ENCODE data around the gene NPIPB8.
"Not testable (repeated sequence)": the region's sequence is repeated elsewhere in the genome, so short reads cannot be mapped to it uniquely, and the experiment has no call there.

NPIPB8 gene

DNA sequence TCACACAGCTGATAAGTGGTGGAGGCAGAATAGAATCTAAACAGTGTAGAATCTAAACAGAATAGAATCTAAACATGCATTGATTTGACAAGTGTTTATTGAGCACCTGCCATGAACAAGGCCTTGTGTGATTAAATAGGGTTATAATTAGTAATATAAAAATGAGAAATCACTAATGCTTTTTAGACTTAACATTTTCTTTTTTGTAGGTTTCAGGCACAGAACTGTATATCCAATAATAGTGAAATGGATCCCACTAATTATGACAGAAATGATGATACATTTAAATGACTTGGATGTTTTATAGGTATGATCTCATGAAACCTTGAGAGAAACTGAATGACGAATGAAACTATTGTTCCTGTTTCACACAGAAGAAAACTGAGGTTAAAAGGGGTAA is at the start of gene NPIPB8:
TSS of gene NPIPB8 (plus strand) at position 301 of the 400 bp plus-strand sequence. CDS start 296 bp downstream, outside the sequence.
- DNase-seq (ENCODE audit: low read depth in 2 of 2, low spot score in 1 of 2), result not testable (repeated sequence)

DNA sequence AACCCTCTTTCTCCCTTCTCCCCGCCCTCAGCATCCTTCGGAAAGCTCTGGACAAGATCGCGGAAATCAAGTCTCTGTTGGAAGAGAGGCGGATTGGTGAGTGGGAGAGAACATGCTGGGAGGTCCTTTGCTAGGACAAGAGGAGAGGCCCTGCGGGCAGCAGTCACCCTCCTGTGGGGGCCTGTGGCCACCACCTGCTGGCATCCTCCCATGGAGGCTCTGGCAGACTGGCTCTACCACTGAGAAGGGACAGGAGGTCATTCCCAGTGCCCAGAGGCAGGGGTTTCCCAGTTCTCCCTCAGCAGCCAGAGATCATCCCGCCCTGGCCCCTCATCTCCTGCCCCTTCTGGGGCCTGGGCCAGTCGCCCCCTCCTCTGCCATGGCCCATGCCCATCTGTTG is 48.8 kb upstream of the NPIPB8 start:
- DNase-seq (ENCODE audit: low read depth in 2 of 2, low spot score in 1 of 2), result no peak

DNA sequence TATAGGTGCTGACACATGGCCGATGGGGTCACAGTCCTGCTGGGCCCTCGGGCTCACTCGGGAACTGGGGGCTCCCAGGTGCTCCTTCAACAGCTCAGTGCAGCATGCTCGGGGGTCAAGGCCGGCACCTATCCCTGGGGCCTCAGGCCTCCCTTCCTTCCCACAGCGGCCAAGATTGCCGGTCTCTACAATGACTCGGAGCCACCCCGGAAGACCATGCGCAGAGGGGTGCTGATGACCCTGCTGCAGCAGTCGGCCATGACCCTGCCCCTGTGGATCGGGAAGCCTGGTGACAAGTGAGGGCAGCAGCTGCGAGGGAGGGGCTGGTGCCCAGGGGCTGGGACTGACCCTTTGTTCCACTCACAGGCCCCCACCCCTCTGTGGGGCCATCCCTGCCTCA is 47.9 kb upstream of the NPIPB8 start:
- DNase-seq (ENCODE audit: low read depth in 2 of 2, low spot score in 1 of 2), result no peak

DNA sequence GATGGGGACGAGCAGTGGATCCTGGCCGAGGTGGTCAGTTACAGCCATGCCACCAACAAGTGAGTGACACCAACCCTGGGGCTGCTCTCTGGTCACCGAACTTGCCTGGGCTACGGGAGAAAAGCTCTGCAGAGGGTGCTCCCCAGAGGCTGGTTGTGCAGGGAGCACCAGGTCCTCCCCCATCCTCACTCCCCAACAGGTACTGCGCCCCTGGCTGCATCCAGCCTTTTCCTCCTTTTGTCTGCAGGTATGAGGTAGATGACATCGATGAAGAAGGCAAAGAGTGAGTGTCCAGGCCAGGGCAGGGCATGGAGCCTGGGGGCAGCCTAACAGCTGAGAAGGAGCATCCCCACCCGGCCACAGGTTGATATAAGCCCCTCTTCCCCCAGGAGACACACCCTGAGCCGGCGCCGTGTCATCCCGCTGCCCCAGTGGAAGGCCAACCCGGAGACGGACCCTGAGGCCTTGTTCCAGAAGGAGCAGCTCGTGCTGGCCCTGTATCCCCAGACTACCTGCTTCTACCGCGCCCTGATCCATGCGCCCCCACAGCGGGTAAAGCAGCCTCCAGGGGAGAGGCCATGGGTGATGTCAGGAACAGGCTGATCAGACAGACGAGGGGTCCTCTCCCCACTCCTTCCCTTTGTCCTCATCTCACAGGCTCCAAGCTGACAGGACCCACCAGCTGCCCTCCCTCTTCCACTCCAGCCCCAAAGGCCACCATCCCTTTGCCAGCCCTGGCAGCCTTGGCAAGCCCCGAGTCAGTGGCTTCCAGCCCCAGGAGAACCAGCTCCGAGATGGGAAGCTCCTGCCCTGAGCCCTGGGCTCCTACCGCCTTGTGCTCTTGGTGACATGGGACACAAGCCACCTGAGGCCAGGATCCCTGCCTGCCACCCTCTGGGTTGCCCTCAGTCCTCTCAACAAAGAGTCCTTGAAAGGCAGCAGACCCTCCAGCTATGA is 47.2 kb upstream of the NPIPB8 start:
- no peak for DNase-seq (ENCODE audit: low read depth in 2 of 2, low spot score in 1 of 2)

- DNase-seq (ENCODE audit: low read depth in 2 of 2, low spot score in 1 of 2), result no peak
Observed at GRCh38 chr16:28591355-28591754, 46.5 kb upstream of the NPIPB8 start.

DNA sequence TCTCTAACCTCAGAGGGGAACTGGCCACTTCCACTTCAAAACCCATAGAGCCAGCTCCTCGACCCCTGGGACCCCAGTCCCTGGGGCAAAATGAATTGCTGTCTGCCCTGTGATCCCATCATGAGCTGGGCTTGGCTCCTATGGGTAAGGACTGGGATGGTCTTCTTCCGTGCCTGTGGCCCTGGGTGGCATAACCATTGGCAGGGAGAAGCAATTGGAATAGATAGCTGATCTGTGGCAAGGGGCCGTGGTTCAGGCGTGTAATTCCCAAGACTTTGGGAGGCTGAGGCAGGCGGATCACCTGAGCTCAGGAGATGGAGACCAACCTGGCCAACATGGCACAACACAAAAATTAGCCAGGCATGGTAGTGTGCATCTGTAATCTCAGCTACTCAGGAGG is 45.4 kb upstream of the NPIPB8 start:
- no peak for DNase-seq (ENCODE audit: low read depth in 2 of 2, low spot score in 1 of 2)

- DNase-seq (ENCODE audit: low read depth in 2 of 2, low spot score in 1 of 2), result no peak
Observed at GRCh38 chr16:28592979-28593553, 44.8 kb upstream of the NPIPB8 start.

GRCh38 chr16:28595451-28595850 is 42.4 kb upstream of the NPIPB8 start:
- not testable (repeated sequence) for DNase-seq (ENCODE audit: low read depth in 2 of 2, low spot score in 1 of 2)

- no peak for DNase-seq (ENCODE audit: low read depth in 2 of 2, low spot score in 1 of 2)
Observed at GRCh38 chr16:28596115-28596630, 41.7 kb upstream of the NPIPB8 start.

DNA sequence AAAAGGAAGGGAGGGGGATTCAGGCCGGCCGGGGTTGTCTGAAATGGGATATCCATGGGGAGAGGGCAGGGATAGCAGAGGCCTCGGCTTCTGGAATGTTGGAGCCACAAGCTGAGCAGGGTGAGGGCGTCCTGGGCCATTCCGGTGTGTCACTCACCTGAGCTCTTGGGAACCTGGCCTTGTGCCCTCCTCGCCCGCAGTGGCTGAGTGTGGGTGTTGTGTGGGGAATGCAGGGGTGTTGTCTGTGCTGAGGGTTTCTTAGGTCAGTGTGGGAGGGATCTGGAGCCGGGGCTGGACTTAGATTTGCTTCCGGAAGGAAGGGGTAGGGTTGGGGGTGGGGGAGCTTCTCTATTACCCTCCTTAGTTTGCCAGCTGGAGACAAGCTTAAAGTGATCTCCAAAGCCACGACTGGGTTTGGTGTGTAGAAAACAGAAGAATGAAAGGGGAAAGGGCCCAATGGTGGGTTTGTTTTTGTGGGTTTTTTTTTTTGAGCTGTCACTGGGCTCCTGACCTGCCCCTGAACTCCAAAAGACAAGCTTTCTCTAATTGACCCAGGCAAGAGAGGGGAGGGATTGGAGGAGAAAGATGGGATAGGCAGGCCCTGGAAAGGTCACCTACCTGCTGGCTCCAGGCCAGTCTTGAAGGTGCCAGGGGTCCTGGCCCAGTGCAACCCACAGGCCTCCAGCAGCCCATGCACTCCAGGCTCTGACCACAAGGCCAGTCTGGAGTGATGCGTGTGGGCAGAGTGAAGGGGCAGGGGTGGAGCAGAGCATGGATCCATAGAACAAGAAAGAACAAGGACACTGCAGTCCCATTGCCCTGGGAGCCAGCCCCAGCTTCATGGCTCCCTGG is 40.8 kb upstream of the NPIPB8 start, which contains the start of gene SULT1A2:
TSS of gene SULT1A2 (minus strand) at position 211 of the 852 bp plus-strand sequence. CDS start 1,120 bp downstream, outside the sequence.
- DNase-seq (ENCODE audit: low read depth in 2 of 2, low spot score in 1 of 2), result no peak

GRCh38 chr16:28597692-28598261 is 40.1 kb upstream of the NPIPB8 start:
- no peak for DNase-seq (ENCODE audit: low read depth in 2 of 2, low spot score in 1 of 2)

- DNase-seq (ENCODE audit: low read depth in 2 of 2, low spot score in 1 of 2), result not testable (repeated sequence)
Observed at GRCh38 chr16:28599377-28600285, 38.2 kb upstream of the NPIPB8 start.

DNA sequence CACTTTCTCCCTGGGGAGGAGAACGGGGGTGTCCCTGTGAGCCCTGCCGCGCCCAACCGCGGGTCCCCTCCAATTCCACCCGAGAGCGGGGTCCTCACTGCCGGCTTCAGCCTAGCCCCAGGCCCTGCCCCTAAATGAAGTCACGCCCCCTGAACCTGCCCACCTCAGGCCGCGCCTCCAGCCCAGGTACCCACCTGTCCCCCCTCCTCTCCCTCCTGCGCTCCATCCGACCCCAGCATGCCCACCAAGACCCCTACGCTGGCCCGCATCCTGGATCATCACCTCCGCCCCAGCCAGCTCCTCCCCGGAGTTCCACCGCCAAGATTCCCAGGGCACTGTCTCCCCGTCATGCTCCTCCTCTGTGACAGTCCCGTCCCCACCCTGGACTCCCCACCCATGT is 36.9 kb upstream of the NPIPB8 start:
- not testable (repeated sequence) for DNase-seq (ENCODE audit: low read depth in 2 of 2, low spot score in 1 of 2)

DNA sequence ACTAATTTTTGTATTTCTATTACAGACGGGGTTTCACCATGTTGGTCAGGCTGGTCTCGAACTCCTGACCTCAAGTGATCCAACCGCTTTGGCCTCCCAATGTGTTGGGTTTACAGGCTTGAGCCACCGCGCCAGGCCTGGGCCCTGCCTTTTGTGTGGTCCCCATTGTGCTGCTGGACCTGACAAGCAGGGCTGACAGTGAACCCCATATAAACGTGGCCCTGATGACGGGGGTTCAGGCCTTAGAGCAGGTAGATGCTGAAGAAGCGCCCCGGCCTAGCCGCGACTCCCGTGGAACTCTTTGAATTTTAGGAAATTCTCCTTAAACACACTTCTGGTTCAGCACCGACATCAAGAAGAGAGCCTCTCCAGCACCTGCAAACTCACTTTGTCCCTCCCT is 36.3 kb upstream of the NPIPB8 start:
- DNase-seq (ENCODE audit: low read depth in 2 of 2, low spot score in 1 of 2), result not testable (repeated sequence)

DNA sequence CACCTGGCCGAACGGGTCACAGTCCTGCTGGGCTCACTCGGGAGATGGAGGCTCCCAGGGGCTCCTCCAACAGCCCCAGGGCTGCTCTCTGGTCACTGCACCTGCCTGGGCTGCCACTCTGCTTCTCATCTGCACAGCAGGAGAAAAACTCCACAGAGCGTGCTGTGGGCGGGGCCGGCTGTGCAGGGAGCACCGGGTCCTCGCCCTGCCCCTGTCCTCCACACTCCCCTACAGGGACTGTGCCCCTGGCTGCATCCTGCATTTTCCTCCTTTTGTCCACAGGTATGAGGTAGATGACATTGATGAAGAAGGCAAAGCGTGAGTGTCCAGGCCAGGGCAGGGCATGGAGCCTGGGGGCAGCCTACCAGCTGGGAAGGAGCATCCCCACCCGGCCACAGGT is 35.8 kb upstream of the NPIPB8 start:
- not testable (repeated sequence) for DNase-seq (ENCODE audit: low read depth in 2 of 2, low spot score in 1 of 2)

GRCh38 chr16:28602529-28602928 is 35.3 kb upstream of the NPIPB8 start:
- no peak for DNase-seq (ENCODE audit: low read depth in 2 of 2, low spot score in 1 of 2)

- no peak for DNase-seq (ENCODE audit: low read depth in 2 of 2, low spot score in 1 of 2)
Observed at GRCh38 chr16:28603381-28604185, 34.3 kb upstream of the NPIPB8 start.

- DNase-seq (ENCODE audit: low read depth in 2 of 2, low spot score in 1 of 2), result no peak
Observed at GRCh38 chr16:28604186-28604565, 33.7 kb upstream of the NPIPB8 start.

Data from stimulated activated CD8-positive, alpha-beta memory T cell treated with anti-CD3 and anti-CD28 coated beads, Interleukin-4, amount 100 ng/mL, for 1 hour (primary cell).